GM12878 (cell line): ENCODE measurements around the gene DNMT3L. TPM values are rescaled to one million over a fixed set of nuclear protein-coding genes. Genes with fewer than 3 reads are reported as not detected.

ENCODE experiments used
- ATAC-seq: fragments of 200-7000 bp; cut with Tn5 transposase; 3 replicates; pipeline ENCODE4 v1.9.1; 2020; ENCODE audit warnings: mild to moderate bottlenecking, moderate library complexity
- BruUV-seq: library from RNA; stranded (reverse); fragments of 400-500 nt; replicated peaks from 2 replicates; lab custom pipeline; 2021; lab: Mats Ljungman, UMichigan
- CTCF ChIA-PET: fragments of 300-600 bp; sonication (Branson Sonifier 250); formaldehyde crosslinking; extraction: SDS; loops from one replicate; lab custom pipeline; 2021; ENCODE audit warnings: inconsistent platforms; lab: Yijun Ruan, JAX
- POLR2A ChIA-PET: fragments of 350-600 bp; formaldehyde crosslinking; extraction: SDS; loops from one replicate; lab custom pipeline; 2021; ENCODE audit warnings: inconsistent platforms; lab: Charles Lee
- RAD21 ChIA-PET: fragments of 300-600 bp; sonication (Branson Sonifier 250); formaldehyde crosslinking; loops from one replicate; lab custom pipeline; 2023; ENCODE audit warnings: antibody characterized with exemption; ENCODE audit not compliant: unreplicated experiment; lab: Charles Lee
- SMC1A ChIA-PET: fragments of 300-600 bp; sonication (Branson Sonifier 250); formaldehyde crosslinking; loops from one replicate; lab custom pipeline; 2023; ENCODE audit not compliant: unreplicated experiment, uncharacterized antibody; lab: Charles Lee
- DNase-seq: peaks from one replicate; pipeline ENCODE4 v3.0.0-alpha.2; 2011; ENCODE audit warnings: low read depth, low spot score
- FAIRE-seq: peaks from 3 replicates; lab custom pipeline; 2011; peaks lifted over from hg19 to GRCh38; lab: Jason Lieb, UNC
- H2AFZ ChIP-seq: 2 replicates; pipeline ENCODE4 v1.6.0; 2011; ENCODE audit warnings: low read depth, low read length, control low read depth; ENCODE audit not compliant: control insufficient read depth
- H3K27ac ChIP-seq: 2 replicates; pipeline ENCODE4 v1.5.1; 2011; ENCODE audit warnings: control low read depth; ENCODE audit not compliant: control insufficient read depth, insufficient read depth
- H3K27me3 ChIP-seq, 2 experiments: replicated peaks in 1 of 2; 2 replicates each; pipeline versions ENCODE4 v1.6.0 to v1.6.1; 2011; ENCODE audit warnings: low read length in 1 of 2; ENCODE audit not compliant: control insufficient read depth in 2 of 2, insufficient read depth in 2 of 2
- H3K36me3 ChIP-seq, 2 experiments: 2 replicates each; pipeline ENCODE4 v1.5.1; 2011; ENCODE audit warnings: low read length in 1 of 2; ENCODE audit not compliant: control insufficient read depth in 2 of 2, insufficient read depth in 2 of 2
- H3K4me1 ChIP-seq: 2 replicates; pipeline ENCODE4 v1.6.1; 2011; ENCODE audit warnings: mild to moderate bottlenecking, low read length, moderate library complexity, mixed read lengths; ENCODE audit not compliant: control insufficient read depth, insufficient read depth
- H3K4me2 ChIP-seq: 2 replicates; pipeline ENCODE4 v1.6.0; 2011; ENCODE audit warnings: control low read depth; ENCODE audit not compliant: control insufficient read depth, insufficient read depth
- H3K4me3 ChIP-seq: fragments of 200-600 bp; sonication (generic); 2 replicates; pipeline ENCODE4 v1.5.1; 2016
- H3K79me2 ChIP-seq: 2 replicates; pipeline ENCODE4 v1.6.0; 2011; ENCODE audit warnings: low read length; ENCODE audit not compliant: control insufficient read depth, insufficient read depth
- H3K9ac ChIP-seq: 2 replicates; pipeline ENCODE4 v1.8.0; 2011; ENCODE audit warnings: low read length, control low read depth, mixed read lengths; ENCODE audit not compliant: control insufficient read depth, insufficient read depth
- H3K9me3 ChIP-seq: replicated peaks from 3 replicates; pipeline ENCODE4 v1.5.1; 2011; ENCODE audit warnings: mild to moderate bottlenecking, low read length; ENCODE audit not compliant: control insufficient read depth, insufficient read depth
- H4K20me1 ChIP-seq: 2 replicates; pipeline ENCODE4 v1.6.0; 2011; ENCODE audit not compliant: control insufficient read depth, insufficient read depth
- CREM ChIP-seq: IDR thresholded peaks from 2 replicates; pipeline ENCODE4 v1.6.1; 2014; ENCODE audit warnings: antibody characterized with exemption, low read depth
- DPF2 ChIP-seq: fragments of 450-650 bp; IDR thresholded peaks from 2 replicates; pipeline ENCODE4 v1.6.1; 2017; ENCODE audit warnings: mild to moderate bottlenecking
- ELK1 ChIP-seq: IDR thresholded peaks from 2 replicates; pipeline ENCODE4 v1.6.1; 2012; ENCODE audit warnings: low read depth, low read length, improper control_type of control experiment
- HDAC6 ChIP-seq: fragments of 200-600 bp; sonication (generic); IDR thresholded peaks from one replicate; pipeline ENCODE4 v1.8.0; 2017; ENCODE audit warnings: antibody characterized with exemption; ENCODE audit not compliant: unreplicated experiment
- IKZF2 ChIP-seq, 2 experiments: fragments of 450-650 bp; IDR thresholded peaks; 2 replicates each; pipeline ENCODE4 v1.6.1; 2017; ENCODE audit warnings: mild to moderate bottlenecking in 2 of 2, moderate library complexity in 2 of 2
- KLF5 ChIP-seq: fragments of 450-650 bp; IDR thresholded peaks from 2 replicates; pipeline ENCODE4 v1.6.1; 2014; ENCODE audit warnings: mild to moderate bottlenecking; ENCODE audit not compliant: partially characterized antibody
- LARP7 ChIP-seq: fragments of 450-650 bp; IDR thresholded peaks from 2 replicates; pipeline ENCODE4 v1.6.1; 2017; ENCODE audit warnings: mild to moderate bottlenecking
- MYB ChIP-seq: fragments of 150-350 bp; IDR thresholded peaks from 2 replicates; pipeline ENCODE4 v1.6.1; 2014; ENCODE audit warnings: mild to moderate bottlenecking, low read depth, low read length, borderline replicate concordance
- NBN ChIP-seq: fragments of 450-650 bp; IDR thresholded peaks from 2 replicates; pipeline ENCODE4 v1.6.1; 2016
- NFIC ChIP-seq: IDR thresholded peaks from 2 replicates; pipeline ENCODE4 v1.6.1; 2012; ENCODE audit warnings: low read depth, mild to moderate bottlenecking, inconsistent platforms, low read length, moderate library complexity
- NR2C1 ChIP-seq: fragments of 450-650 bp; IDR thresholded peaks from 2 replicates; pipeline ENCODE4 v1.6.1; 2017; ENCODE audit warnings: antibody characterized with exemption, mild to moderate bottlenecking, moderate library complexity
- PAX8 ChIP-seq: fragments of 450-650 bp; IDR thresholded peaks from 2 replicates; pipeline ENCODE4 v1.6.1; 2017; ENCODE audit warnings: mild to moderate bottlenecking, moderate library complexity
- POLR2A ChIP-seq: IDR thresholded peaks from 2 replicates; pipeline ENCODE4 v1.6.1; 2011; ENCODE audit warnings: low read depth, mild to moderate bottlenecking, low read length
- RAD51 ChIP-seq: fragments of 450-650 bp; IDR thresholded peaks from 2 replicates; pipeline ENCODE4 v1.6.1; 2016; ENCODE audit warnings: moderate library complexity, mild to moderate bottlenecking, inconsistent platforms
- RB1 ChIP-seq: fragments of 450-650 bp; formaldehyde crosslinking; IDR thresholded peaks from 2 replicates; pipeline ENCODE4 v1.6.1; 2017; ENCODE audit warnings: mild to moderate bottlenecking, borderline replicate concordance
- RUNX3 ChIP-seq: IDR thresholded peaks from 2 replicates; pipeline ENCODE4 v1.6.1; 2012; ENCODE audit warnings: low read length, inconsistent platforms
- SMAD5 ChIP-seq: IDR thresholded peaks from 2 replicates; pipeline ENCODE4 v1.6.1; 2016; ENCODE audit warnings: antibody characterized with exemption, low read depth
- ZNF384 ChIP-seq: IDR thresholded peaks from 2 replicates; pipeline ENCODE4 v1.6.1; 2012; ENCODE audit warnings: low read depth, mild to moderate bottlenecking, low read length, improper control_type of control experiment, borderline replicate concordance
- ZNF622 ChIP-seq: fragments of 450-650 bp; IDR thresholded peaks from 2 replicates; pipeline ENCODE4 v1.6.1; 2017; ENCODE audit warnings: mild to moderate bottlenecking, inconsistent platforms
- WGBS: methylation state at CpG from one replicate; pipeline ENCODE4 v1.1.6; 2016; ENCODE audit warnings: low lambda C conversion rate; ENCODE audit not compliant: insufficient replicate concordance, insufficient coverage; ENCODE audit errors: missing lambda C conversion rate; 5-methylcytosine and 5-hydroxymethylcytosine counted together
- in situ Hi-C: fragments of 300-500 bp; cut with MboI; formaldehyde crosslinking; loops from 9 replicates; pipeline ENCODE4 v1.14.3; 2018; ENCODE audit warnings: mixed read lengths
- intact Hi-C: fragments of 100-400 bp; cut with micrococcal nuclease; formaldehyde crosslinking; loops from one replicate; pipeline ENCODE4 v1.14.2; 2022; ENCODE audit not compliant: unreplicated experiment
- polyA plus RNA-seq, 11 experiments: library from polyadenylated mRNA; depleted of rRNA in 4 of 11; unstranded in 6 of 11; stranded (reverse) in 5 of 11; fragments of >200 nt; fragmentation: Nextera tagmentation in 4 of 11; fragmentation: Illumina TruSeq in 1 of 11; extraction: Ambion mirVana in 4 of 11; extraction: Trizol in 1 of 11; gene quantifications; 1 replicate in 1 of 11; 2 replicates in 10 of 11; pipeline versions ENCODE4 v1.2.1 to v1.2.3, GENCODE V29; 2011 to 2016; ENCODE audit warnings: inconsistent platforms in 2 of 11, missing spikeins in 2 of 11, low read depth in 1 of 11
- total RNA-seq, 4 experiments: library from RNA; depleted of rRNA in 3 of 4; stranded (reverse); fragments of >200 nt in 3 of 4; fragmentation: Illumina TruSeq in 1 of 4; extraction: Trizol in 1 of 4; gene quantifications; 2 replicates each; pipeline versions ENCODE4 v1.2.1 to v1.2.3, GENCODE V29; 2013 to 2021
- TF ChIP-seq, protein P1 (sequence below): fragments of 450-650 bp; IDR thresholded peaks from 2 replicates; pipeline ENCODE4 v1.6.1; 2018; ENCODE audit warnings: borderline replicate concordance, mild to moderate bottlenecking; ENCODE audit not compliant: partially characterized antibody

The DNMT3L gene
- total and polyA plus RNA-seq, 10 of the 15 experiments (the other 5 are each of a cell fraction or from before 2014, with no cell fraction given) = not detected

DNA sequence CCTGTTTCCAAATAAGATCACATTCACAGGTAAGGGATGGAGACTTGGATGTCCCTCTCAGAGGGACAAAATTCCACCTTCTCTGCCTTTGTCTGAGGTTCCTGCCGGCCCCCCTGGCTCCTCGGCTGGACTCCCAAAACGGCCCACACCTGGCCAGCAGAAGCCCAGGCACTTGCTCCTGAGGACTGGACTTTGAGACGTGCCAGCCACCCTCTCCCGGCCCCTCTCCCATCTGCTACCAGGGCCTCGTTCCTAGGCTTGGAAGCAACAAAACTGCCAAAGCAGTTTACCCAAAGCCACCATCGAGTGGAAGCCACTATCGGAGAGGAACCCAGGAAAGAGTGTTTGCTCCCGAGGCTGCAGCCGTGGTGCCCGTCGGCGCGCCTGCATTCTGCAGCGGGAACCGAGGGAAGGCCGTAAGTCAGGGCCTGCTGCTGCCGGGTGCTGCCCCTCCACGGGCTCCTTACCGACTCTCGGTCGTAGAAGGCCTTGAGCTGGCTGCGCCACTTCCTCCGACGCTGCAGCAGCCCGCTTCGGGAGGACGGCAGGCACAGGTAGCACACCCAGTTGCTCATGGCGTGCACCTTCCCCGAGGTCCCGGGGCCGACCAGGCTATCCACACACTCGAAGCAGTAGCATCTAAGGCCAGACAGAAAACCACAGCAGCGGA, 3.5 kb downstream of the DNMT3L start:
- Histone ChIP-seq H3K79me2 (no peaks in the 10 kb centered on the region), H4K20me1 (no peaks in the 10 kb centered on the region), H3K4me2 (no peak overlapping the region), H3K9me3 (no peaks in the 10 kb centered on the region), H3K9ac (no peak overlapping the region), H2AFZ (no peak overlapping the region), H3K27me3 (no peaks in the 10 kb centered on the region; a peak in 1 of 4 replicates), H3K4me3 (no peak overlapping the region), H3K27ac (no peak overlapping the region), H3K4me1 (no peaks in the 10 kb centered on the region; the same call in 1 of the 2 replicates), H3K36me3 (no peaks in the 10 kb centered on the region)
- intact Hi-C loops (no loop called here), in situ Hi-C loops (no loop called here)
- no peak for FAIRE-seq
- ChIA-PET POLR2A (no interaction called here), CTCF (interaction anchor here (2.7 kb wide), 1 partner anchor 10 kb away, joined by 9 read pairs; no protein-coding TSS in a partner anchor), RAD21 (no interaction called here), SMC1A (no interaction called here)
- WGBS = 62% methylated on average over 34 of the region's 34 CpGs
- DNase-seq = no peak
- BruUV-seq = no TSS peak
- no peak for ATAC-seq
- TF ChIP-seq KLF5 (no peak), RUNX3 (no peak), NBN (no peak), CREM (no peak), NFIC (no peak), SMAD5 (no peak), POLR2A (no peak), NR2C1 (no peak), MYB (no peak), HDAC6 (no peak), PAX8 (no peak), IKZF2 (IDR thresholded peaks at IDR 0.05) (no peak), RB1 (no peak), RAD51 (no peak), ELK1 (no peak), ZNF622 (no peak), LARP7 (no peak), ZNF384 (no peak), DPF2 (no peak)
- TF ChIP-seq, protein P1, sequence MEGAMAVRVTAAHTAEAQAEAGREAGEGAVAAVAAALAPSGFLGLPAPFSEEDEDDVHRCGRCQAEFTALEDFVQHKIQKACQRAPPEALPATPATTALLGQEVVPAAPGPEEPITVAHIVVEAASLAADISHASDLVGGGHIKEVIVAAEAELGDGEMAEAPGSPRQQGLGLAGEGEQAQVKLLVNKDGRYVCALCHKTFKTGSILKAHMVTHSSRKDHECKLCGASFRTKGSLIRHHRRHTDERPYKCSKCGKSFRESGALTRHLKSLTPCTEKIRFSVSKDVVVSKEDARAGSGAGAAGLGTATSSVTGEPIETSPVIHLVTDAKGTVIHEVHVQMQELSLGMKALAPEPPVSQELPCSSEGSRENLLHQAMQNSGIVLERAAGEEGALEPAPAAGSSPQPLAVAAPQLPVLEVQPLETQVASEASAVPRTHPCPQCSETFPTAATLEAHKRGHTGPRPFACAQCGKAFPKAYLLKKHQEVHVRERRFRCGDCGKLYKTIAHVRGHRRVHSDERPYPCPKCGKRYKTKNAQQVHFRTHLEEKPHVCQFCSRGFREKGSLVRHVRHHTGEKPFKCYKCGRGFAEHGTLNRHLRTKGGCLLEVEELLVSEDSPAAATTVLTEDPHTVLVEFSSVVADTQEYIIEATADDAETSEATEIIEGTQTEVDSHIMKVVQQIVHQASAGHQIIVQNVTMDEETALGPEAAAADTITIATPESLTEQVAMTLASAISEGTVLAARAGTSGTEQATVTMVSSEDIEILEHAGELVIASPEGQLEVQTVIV = no peak
